GM21367 (cell line): ENCODE data around the gene ADAMTS15.
"Not testable (repeated sequence)": the region's sequence is repeated elsewhere in the genome, so short reads cannot be mapped to it uniquely, and the experiment has no call there.

ENCODE experiments used
- ATAC-seq: cut with Tn5 transposase; IDR thresholded peaks from one replicate; pipeline ENCODE4 v1.9.1; 2021; ENCODE audit not compliant: unreplicated experiment

ADAMTS15 gene

GRCh38 chr11:130435671-130436070 lies 12.8 kb upstream of the ADAMTS15 start:
- no peak for ATAC-seq

- no peak for ATAC-seq
These were observed 12.3 kb upstream of the ADAMTS15 start for GRCh38 chr11:130436171-130436570.

GRCh38 chr11:130437848-130438247 lies 10.6 kb upstream of the ADAMTS15 start:
- no peak for ATAC-seq

GRCh38 chr11:130438401-130439159 lies 9.9 kb upstream of the ADAMTS15 start:
- not testable (repeated sequence) for ATAC-seq

- no peak for ATAC-seq
These were observed 9.3 kb upstream of the ADAMTS15 start for GRCh38 chr11:130439160-130439519.

- no peak for ATAC-seq
These were observed 8.6 kb upstream of the ADAMTS15 start for GRCh38 chr11:130439876-130440275.

- no peak for ATAC-seq
These were observed 6.7 kb upstream of the ADAMTS15 start for GRCh38 chr11:130441719-130442118.

GRCh38 chr11:130442737-130443136 lies 5.7 kb upstream of the ADAMTS15 start:
- no peak for ATAC-seq

GRCh38 chr11:130445788-130446187 lies 2.7 kb upstream of the ADAMTS15 start:
- ATAC-seq, result no peak

- ATAC-seq, result no peak
These were observed 418 bp upstream of the ADAMTS15 start for GRCh38 chr11:130448039-130448415.

- no peak for ATAC-seq
These were observed 1.0 kb downstream of the ADAMTS15 start for GRCh38 chr11:130449310-130449990.

- no peak for ATAC-seq
These were observed 1.7 kb downstream of the ADAMTS15 start for GRCh38 chr11:130449996-130450769.

GRCh38 chr11:130451231-130452019 lies 3.0 kb downstream of the ADAMTS15 start:
- no peak for ATAC-seq

- no peak for ATAC-seq
These were observed 3.7 kb downstream of the ADAMTS15 start for GRCh38 chr11:130452176-130452575.

- ATAC-seq, result no peak
These were observed 4.5 kb downstream of the ADAMTS15 start for GRCh38 chr11:130452940-130453339.

GRCh38 chr11:130454491-130455252 lies 6.2 kb downstream of the ADAMTS15 start:
- ATAC-seq, result no peak

- no peak for ATAC-seq
These were observed 7.2 kb downstream of the ADAMTS15 start for GRCh38 chr11:130455483-130456127.

- no peak for ATAC-seq
These were observed 7.8 kb downstream of the ADAMTS15 start for GRCh38 chr11:130456286-130456685.

GRCh38 chr11:130457623-130458409 lies 9.4 kb downstream of the ADAMTS15 start:
- no peak for ATAC-seq
